SK-N-SH treated with all-trans-retinoic acid at 6 μM for 48 hours (cell line): Measurements from ENCODE around the gene MAML2.

Source experiments
- ATAC-seq: fragments of 200-7000 bp; cut with Tn5 transposase; 3 replicates; pipeline ENCODE4 v1.9.1; 2020; ENCODE audit warnings: mild to moderate bottlenecking, moderate library complexity
- BACH2 ChIP-seq: fragments of 250-450 bp; sonication (Bioruptor Pico); IDR thresholded peaks from 2 replicates; pipeline ENCODE4 v1.9.0; 2021; ENCODE audit warnings: mild to moderate bottlenecking, borderline replicate concordance
- CREB5 ChIP-seq: fragments of 250-450 bp; sonication (Bioruptor Pico); IDR thresholded peaks from 2 replicates; pipeline ENCODE4 v1.5.1; 2020; ENCODE audit warnings: low read depth, mild to moderate bottlenecking, moderate library complexity
- CSDC2 ChIP-seq: fragments of 250-450 bp; sonication (Bioruptor Pico); IDR thresholded peaks from 2 replicates; pipeline ENCODE4 v1.5.0; 2020; ENCODE audit warnings: mild to moderate bottlenecking, moderate library complexity
- CSRNP3 ChIP-seq: fragments of 250-450 bp; sonication (Bioruptor Pico); IDR thresholded peaks from 2 replicates; pipeline ENCODE4 v1.5.1; 2021; ENCODE audit warnings: mild to moderate bottlenecking, moderate library complexity
- ESRRG ChIP-seq: fragments of 250-450 bp; sonication (Bioruptor Pico); IDR thresholded peaks from 2 replicates; pipeline ENCODE4 v1.6.1; 2021; ENCODE audit warnings: mild to moderate bottlenecking
- ISL1 ChIP-seq: fragments of 250-450 bp; sonication (Bioruptor Pico); IDR thresholded peaks from 2 replicates; pipeline ENCODE4 v2.1.2; 2022; ENCODE audit warnings: mild to moderate bottlenecking, moderate library complexity
- OSR1 ChIP-seq: fragments of 250-450 bp; sonication (Bioruptor Pico); IDR thresholded peaks from 2 replicates; pipeline ENCODE4 v1.8.0; 2022; ENCODE audit warnings: moderate library complexity, mild to moderate bottlenecking, inconsistent platforms
- PATZ1 ChIP-seq: fragments of 250-450 bp; sonication (Bioruptor Pico); IDR thresholded peaks from 2 replicates; pipeline ENCODE4 v1.8.0; 2020; ENCODE audit warnings: mild to moderate bottlenecking, moderate library complexity, borderline replicate concordance
- POU6F1 ChIP-seq: fragments of 250-450 bp; sonication (Bioruptor Pico); IDR thresholded peaks from 2 replicates; pipeline ENCODE4 v1.8.0; 2021; ENCODE audit warnings: low read depth, mild to moderate bottlenecking, moderate library complexity, borderline replicate concordance
- PPARA ChIP-seq: fragments of 250-450 bp; sonication (Bioruptor Pico); IDR thresholded peaks from 2 replicates; pipeline ENCODE4 v1.5.0; 2020; ENCODE audit warnings: mild to moderate bottlenecking, borderline replicate concordance
- RARB ChIP-seq: fragments of 250-450 bp; sonication (Bioruptor Pico); IDR thresholded peaks from 2 replicates; pipeline ENCODE4 v1.8.0; 2021; ENCODE audit warnings: mild to moderate bottlenecking, moderate library complexity
- SNAI2 ChIP-seq: fragments of 250-450 bp; sonication (Bioruptor Pico); IDR thresholded peaks from 2 replicates; pipeline ENCODE4 v1.5.0; 2020; ENCODE audit warnings: mild to moderate bottlenecking, moderate library complexity
- TCF4 ChIP-seq: fragments of 250-450 bp; sonication (Bioruptor Pico); IDR thresholded peaks from 2 replicates; pipeline ENCODE4 v1.8.0; 2021; ENCODE audit warnings: mild to moderate bottlenecking, moderate library complexity, borderline replicate concordance
- TOX ChIP-seq: fragments of 250-450 bp; sonication (Bioruptor Pico); IDR thresholded peaks from 2 replicates; pipeline ENCODE4 v1.8.0; 2021; ENCODE audit warnings: mild to moderate bottlenecking, moderate library complexity, borderline replicate concordance
- TSHZ2 ChIP-seq: fragments of 250-450 bp; sonication (Bioruptor Pico); IDR thresholded peaks from 2 replicates; pipeline ENCODE4 v1.5.0; 2020; ENCODE audit warnings: mild to moderate bottlenecking, moderate library complexity
- ZC3H10 ChIP-seq: fragments of 250-450 bp; sonication (Bioruptor Pico); IDR thresholded peaks from 2 replicates; pipeline ENCODE4 v1.5.1; 2021; ENCODE audit warnings: mild to moderate bottlenecking, moderate library complexity
- ZFP3 ChIP-seq: fragments of 250-450 bp; sonication (Bioruptor Pico); IDR thresholded peaks from 2 replicates; pipeline ENCODE4 v1.5.0; 2020; ENCODE audit warnings: mild to moderate bottlenecking, moderate library complexity
- ZNF565 ChIP-seq: fragments of 450-650 bp; formaldehyde crosslinking; conservative IDR thresholded peaks from 2 replicates; pipeline ENCODE4 v1.5.0; 2020; ENCODE audit warnings: low read depth, mild to moderate bottlenecking, moderate library complexity
- ZNF70 ChIP-seq: fragments of 450-650 bp; formaldehyde crosslinking; IDR thresholded peaks from 2 replicates; pipeline ENCODE4 v1.5.0; 2020; ENCODE audit warnings: mild to moderate bottlenecking, moderate library complexity
- ZNF8 ChIP-seq: fragments of 450-650 bp; formaldehyde crosslinking; IDR thresholded peaks from 2 replicates; pipeline ENCODE4 v1.5.0; 2020; ENCODE audit warnings: mild to moderate bottlenecking, moderate library complexity

Gene MAML2

GRCh38 chr11:95931916-95932315 is 411.1 kb downstream of the MAML2 start:
- no peak for TF ChIP-seq ZNF70
- TF ChIP-seq CSRNP3 (CRISPR knock-in tag), result no peak
- no peak for TF ChIP-seq ESRRG (CRISPR knock-in tag)
- no peak for TF ChIP-seq ZC3H10 (CRISPR knock-in tag)
- no peak for TF ChIP-seq TSHZ2
- no peak for TF ChIP-seq ZNF565 (CRISPR knock-in tag)
- TF ChIP-seq CREB5 (CRISPR knock-in tag), result no peak
- TF ChIP-seq RARB (CRISPR knock-in tag), result no peak
- TF ChIP-seq ISL1, result no peak

GRCh38 chr11:95930948-95931347 is 412.0 kb downstream of the MAML2 start:
- ATAC-seq, result no peak
- TF ChIP-seq TSHZ2 (no peak), TOX (CRISPR knock-in tag) (no peak), ZNF565 (CRISPR knock-in tag) (no peak), CREB5 (CRISPR knock-in tag) (no peak), ESRRG (CRISPR knock-in tag) (no peak), POU6F1 (CRISPR knock-in tag) (no peak), OSR1 (no peak), ZC3H10 (CRISPR knock-in tag) (no peak), PATZ1 (no peak), ZNF8 (CRISPR knock-in tag) (no peak), ISL1 (no peak), SNAI2 (CRISPR knock-in tag) (no peak), CSRNP3 (CRISPR knock-in tag) (no peak), BACH2 (CRISPR knock-in tag) (no peak), PPARA (CRISPR knock-in tag) (no peak), ZFP3 (CRISPR knock-in tag) (no peak), ZNF70 (no peak), CSDC2 (no peak), TCF4 (CRISPR knock-in tag) (no peak)

More at GRCh38 chr11:95931916-95932315, 411.1 kb downstream of the MAML2 start:
- ATAC-seq, result no peak
